ENCODE results near the gene FOXF1. TPM values are rescaled to one million over a fixed set of nuclear protein-coding genes. Genes with fewer than 3 reads are reported as not detected.

Gene FOXF1
- total and polyA plus RNA-seq, 2 of the 13 experiments (the other 11 are each of a cell fraction or from before 2014, with no cell fraction given) = not detected

- no peak for TF ChIP-seq ZBTB49 (CRISPR knock-in tag; IDR thresholded peaks at IDR 0.05; ENCODE audit: borderline replicate concordance)
- no peak for TF ChIP-seq ZSCAN25 (CRISPR knock-in tag; IDR thresholded peaks at IDR 0.05)
- no peak for TF ChIP-seq ZFP90 (CRISPR knock-in tag; IDR thresholded peaks at IDR 0.05; ENCODE audit: borderline replicate concordance)
- TF ChIP-seq HOXA7 (CRISPR knock-in tag; IDR thresholded peaks at IDR 0.05) = no peak
- no peak for TF ChIP-seq ATF7-NPFF (CRISPR knock-in tag; IDR thresholded peaks at IDR 0.05; ENCODE audit: low read depth)
- no peak for TF ChIP-seq ZKSCAN5 (CRISPR knock-in tag; IDR thresholded peaks at IDR 0.05)
- TF ChIP-seq GTF3A (CRISPR knock-in tag; conservative IDR thresholded peaks at IDR 0.05) = no peak
Observed at GRCh38 chr16:86492267-86492960, 17.9 kb upstream of the FOXF1 start (continued).

GRCh38 chr16:86492961-86493629 is 17.2 kb upstream of the FOXF1 start:
- no peaks in the 10 kb centered on the region for H3K36me3 ChIP-seq (replicated peaks in 1 of 2; ENCODE audit: control insufficient read depth in 1 of 2, insufficient read depth in 2 of 2, low read length in 2 of 2)
- no peaks in the 10 kb centered on the region for H3K4me1 ChIP-seq (ENCODE audit: insufficient read depth, low read length)
- H3K79me2 ChIP-seq (ENCODE audit: insufficient read depth, low read length) = no peaks in the 10 kb centered on the region
- in situ Hi-C loops (cut with HindIII; ENCODE audit: extremely low pct_ligation_motif_present, low pct_unique_long_range_greater_than_20kb) = no loop called here
- no TSS peak for BruUV-seq (replicated peaks)
- no peak overlapping the region for H3K27ac ChIP-seq (ENCODE audit: extremely low read length, insufficient read depth, low read length)
- no peaks in the 10 kb centered on the region for H3K9me3 ChIP-seq (ENCODE audit: low read length)
- ATAC-seq (no peak), FAIRE-seq (no peak), DNase-seq (ENCODE audit: low spot score) (no peak)
- no peaks in the 10 kb centered on the region; the same call in 1 of the 2 replicates for H4K20me1 ChIP-seq (ENCODE audit: insufficient read depth, low read length)
- peaks cover 17 to 85% of the 10 kb centered on the region in 2 experiments for H3K27me3 ChIP-seq (ENCODE audit: control insufficient read depth in 1 of 2, insufficient read depth in 2 of 2, low read length in 2 of 2)
- H3K9ac ChIP-seq (ENCODE audit: insufficient read depth, low read depth, low read length) = no peak overlapping the region
- POLR2A ChIA-PET = no interaction called here
- no peak overlapping the region for H3K4me2 ChIP-seq (ENCODE audit: low read depth, low read length)
- H2AFZ ChIP-seq (ENCODE audit: low read length) = no peak overlapping the region
- WGBS (ENCODE audit: low lambda C conversion rate) = 4% methylated on average over 4 of the region's 9 CpGs
- CTCF ChIA-PET (ENCODE audit: low intra/inter-chr PET ratio, low total read pairs) = no interaction called here
- no peak overlapping the region for H3K4me3 ChIP-seq (replicated peaks in 1 of 3; ENCODE audit: insufficient read depth in 1 of 3, low read depth in 2 of 3, low read length in 3 of 3)
- intact Hi-C loops (cut with micrococcal nuclease; ENCODE audit: unreplicated experiment) = no loop called here
- TF ChIP-seq ZNF143 (CRISPR knock-in tag; IDR thresholded peaks at IDR 0.05) (no peak), FOXK2 (IDR thresholded peaks at IDR 0.05) (no peak), HNRNPK (IDR thresholded peaks at IDR 0.05; ENCODE audit: low read depth, low read length, poor library complexity, severe bottlenecking) (no peak), PHF20 (CRISPR knock-in tag; IDR thresholded peaks at IDR 0.05) (no peak), HMG20B (CRISPR knock-in tag; conservative IDR thresholded peaks at IDR 0.05) (no peak), ZNF326 (CRISPR knock-in tag; IDR thresholded peaks at IDR 0.05; ENCODE audit: borderline replicate concordance) (no peak), SP1 (IDR thresholded peaks at IDR 0.05) (no peak), SP1 (CRISPR knock-in tag; IDR thresholded peaks at IDR 0.05) (no peak), ZNF567 (CRISPR knock-in tag; IDR thresholded peaks at IDR 0.05; ENCODE audit: borderline replicate concordance) (no peak), CENPX (CRISPR knock-in tag; IDR thresholded peaks at IDR 0.05) (no peak), NFATC3 (CRISPR knock-in tag; IDR thresholded peaks at IDR 0.05) (no peak), SUZ12 (IDR thresholded peaks at IDR 0.05; ENCODE audit: low read depth, low read length) (no peak), SIN3B (IDR thresholded peaks at IDR 0.05; ENCODE audit: low read length) (no peak), ZBTB1 (CRISPR knock-in tag; IDR thresholded peaks at IDR 0.05; ENCODE audit: borderline replicate concordance) (no peak), NR2F1 (CRISPR knock-in tag; IDR thresholded peaks at IDR 0.05) (no peak)

Measured in HepG2 (cell line).